Iris pigment epithelial cell (primary cell): ENCODE data around the gene FNDC3B.

Experiments used
- DNase-seq: peaks from one replicate; pipeline ENCODE4 v3.0.0-alpha.2; 2011; ENCODE audit warnings: low read depth

Gene FNDC3B

GRCh38 chr3:172170841-172171240, 131.5 kb downstream of the FNDC3B start:
- DNase-seq, result no peak

- DNase-seq, result no peak
Measured at GRCh38 chr3:172171396-172172075, 132.2 kb downstream of the FNDC3B start.

- no peak for DNase-seq
Measured at GRCh38 chr3:172173316-172174254, 134.2 kb downstream of the FNDC3B start.

GRCh38 chr3:172174513-172175253, 135.3 kb downstream of the FNDC3B start:
- DNase-seq, result no peak

- DNase-seq, result no peak
Measured at GRCh38 chr3:172175254-172175599, 135.8 kb downstream of the FNDC3B start.

- DNase-seq, result no peak
Measured at GRCh38 chr3:172176061-172176770, 136.8 kb downstream of the FNDC3B start.

- DNase-seq, result peak; percentile 80
Measured at GRCh38 chr3:172177046-172177445, 137.7 kb downstream of the FNDC3B start.

- DNase-seq, result no peak
Measured at GRCh38 chr3:172177803-172178316, 138.5 kb downstream of the FNDC3B start.

GRCh38 chr3:172179680-172180399, 140.5 kb downstream of the FNDC3B start:
- no peak for DNase-seq

GRCh38 chr3:172180473-172180872, 141.1 kb downstream of the FNDC3B start:
- DNase-seq, result no peak

GRCh38 chr3:172181932-172182586, 142.7 kb downstream of the FNDC3B start:
- DNase-seq, result peak; percentile 80

- no peak for DNase-seq
Measured at GRCh38 chr3:172182797-172183196, 143.4 kb downstream of the FNDC3B start.

GRCh38 chr3:172184106-172184822, 144.9 kb downstream of the FNDC3B start:
- DNase-seq, result no peak

GRCh38 chr3:172185907-172186306, 146.5 kb downstream of the FNDC3B start:
- DNase-seq, result no peak

GRCh38 chr3:172186607-172187006, 147.2 kb downstream of the FNDC3B start:
- no peak for DNase-seq

GRCh38 chr3:172187511-172187910, 148.1 kb downstream of the FNDC3B start:
- DNase-seq, result no peak

GRCh38 chr3:172188511-172188910, 149.1 kb downstream of the FNDC3B start:
- DNase-seq, result no peak

- DNase-seq, result no peak
Measured at GRCh38 chr3:172189213-172189612, 149.8 kb downstream of the FNDC3B start.

GRCh38 chr3:172189987-172190603, 150.7 kb downstream of the FNDC3B start:
- DNase-seq, result peak; percentile 63
